K562 (cell line): Measurements from ENCODE around the gene MRPL40. TPM values are rescaled to one million over a fixed set of nuclear protein-coding genes. Genes with fewer than 3 reads are reported as not detected.

Experiments
- BACH1 ChIP-seq: fragments of 200-800 bp; sonication (Bioruptor generic); IDR thresholded peaks from 2 replicates; pipeline ENCODE4 v1.6.1; 2016; ENCODE audit warnings: missing genetic modification characterization, missing compliant biosample characterization
- BMI1 ChIP-seq: fragments of 150-350 bp; IDR thresholded peaks from 2 replicates; pipeline ENCODE4 v1.6.1; 2014; ENCODE audit warnings: low read length
- BRF1 ChIP-seq: IDR thresholded peaks from 3 replicates; pipeline ENCODE4 v1.6.1; 2011; ENCODE audit warnings: borderline replicate concordance, mild to moderate bottlenecking; ENCODE audit not compliant: insufficient read length; ENCODE audit errors: extremely low read depth
- C11orf30 ChIP-seq: fragments of 450-650 bp; IDR thresholded peaks from 2 replicates; pipeline ENCODE4 v1.6.1; 2016; ENCODE audit warnings: low read depth, mild to moderate bottlenecking
- CAMTA2 ChIP-seq: fragments of 250-450 bp; sonication (Bioruptor Pico); conservative IDR thresholded peaks from 2 replicates; pipeline ENCODE4 v1.5.1; 2022
- DDX20 ChIP-seq: fragments of 450-650 bp; IDR thresholded peaks from 2 replicates; pipeline ENCODE4 v1.6.1; 2016; ENCODE audit warnings: missing genetic modification characterization, low read depth, mild to moderate bottlenecking, missing compliant biosample characterization, moderate library complexity
- DNMT1 ChIP-seq: fragments of 450-650 bp; IDR thresholded peaks from 2 replicates; pipeline ENCODE4 v1.6.1; 2016; ENCODE audit warnings: antibody characterized with exemption, mild to moderate bottlenecking
- ELF4 ChIP-seq: fragments of 450-650 bp; formaldehyde crosslinking; IDR thresholded peaks from 2 replicates; pipeline ENCODE4 v1.4.0; 2022; ENCODE audit warnings: missing genetic modification characterization
- ERF ChIP-seq: fragments of 450-650 bp; formaldehyde crosslinking; IDR thresholded peaks from 2 replicates; pipeline ENCODE4 v1.4.0; 2020; ENCODE audit warnings: mild to moderate bottlenecking, mixed read lengths
- ESRRA ChIP-seq: fragments of 450-650 bp; IDR thresholded peaks from 2 replicates; pipeline ENCODE4 v1.6.1; 2014; ENCODE audit warnings: low read depth, mild to moderate bottlenecking, moderate library complexity, borderline replicate concordance
- FOXJ2 ChIP-seq: fragments of 200-800 bp; sonication (Bioruptor generic); IDR thresholded peaks from 2 replicates; pipeline ENCODE4 v1.6.1; 2016; ENCODE audit warnings: missing genetic modification characterization, missing compliant biosample characterization
- FOXO4 ChIP-seq: fragments of 450-650 bp; formaldehyde crosslinking; IDR thresholded peaks from 2 replicates; pipeline ENCODE4 v1.4.0; 2020; ENCODE audit warnings: mild to moderate bottlenecking, moderate library complexity
- HDAC6 ChIP-seq: IDR thresholded peaks from 2 replicates; pipeline ENCODE4 v1.6.1; 2012; ENCODE audit warnings: low read depth, mild to moderate bottlenecking, control low read depth, inconsistent platforms, low read length, moderate library complexity
- KDM4B ChIP-seq, 2 experiments: fragments of 450-650 bp in 1 of 2; sonication (generic) in 1 of 2; IDR thresholded peaks; 2 replicates each; pipeline ENCODE4 v1.6.1; 2016 to 2017; ENCODE audit warnings: borderline replicate concordance in 2 of 2, antibody characterized with exemption in 1 of 2, low read depth in 1 of 2, mild to moderate bottlenecking in 1 of 2
- MBD2 ChIP-seq: sonication (generic); IDR thresholded peaks from 2 replicates; pipeline ENCODE4 v1.6.1; 2016; ENCODE audit warnings: low read depth, borderline replicate concordance
- MYBL2 ChIP-seq, 2 experiments: fragments of 450-650 bp in 1 of 2; sonication (generic) in 1 of 2; formaldehyde crosslinking in 1 of 2; IDR thresholded peaks; 2 replicates each; pipeline versions ENCODE4 v1.6.1 to v1.8.1; 2017 to 2022; ENCODE audit warnings: borderline replicate concordance in 1 of 2, inconsistent platforms in 1 of 2, low read depth in 1 of 2, mild to moderate bottlenecking in 1 of 2, missing genetic modification reagents in 1 of 2, moderate library complexity in 1 of 2
- NELFE ChIP-seq: IDR thresholded peaks from 2 replicates; pipeline ENCODE4 v1.6.1; 2011; ENCODE audit warnings: mild to moderate bottlenecking; ENCODE audit not compliant: insufficient read depth, insufficient read length
- NFE2L1 ChIP-seq: fragments of 450-650 bp; IDR thresholded peaks from 2 replicates; pipeline ENCODE4 v1.6.1; 2016; ENCODE audit warnings: missing genetic modification characterization, low read depth, mild to moderate bottlenecking, missing compliant biosample characterization, moderate library complexity, borderline replicate concordance
- POLR2G ChIP-seq: fragments of 200-400 bp; formaldehyde crosslinking; IDR thresholded peaks from 2 replicates; pipeline ENCODE4 v1.6.1; 2017; ENCODE audit warnings: low read depth, mild to moderate bottlenecking, antibody characterized with exemption, low read length, moderate library complexity
- PRMT5 ChIP-seq: sonication (generic); formaldehyde crosslinking; IDR thresholded peaks from 2 replicates; pipeline ENCODE4 v1.5.0; 2020; ENCODE audit warnings: missing genetic modification reagents
- SMARCA4 ChIP-seq: fragments of 450-650 bp; IDR thresholded peaks from 2 replicates; pipeline ENCODE4 v1.6.1; 2016
- SP1 ChIP-seq: sonication (generic); formaldehyde crosslinking; IDR thresholded peaks from 2 replicates; pipeline ENCODE4 v1.8.1; 2022; ENCODE audit warnings: mild to moderate bottlenecking, missing genetic modification reagents
- SRSF7 ChIP-seq: fragments of 200-400 bp; formaldehyde crosslinking; optimal IDR thresholded peaks from 2 replicates; pipeline ENCODE3; 2017; ENCODE audit warnings: mild to moderate bottlenecking, low read depth, low read length
- U2AF2 ChIP-seq: fragments of 200-400 bp; formaldehyde crosslinking; optimal IDR thresholded peaks from 2 replicates; pipeline ENCODE3; 2017; ENCODE audit warnings: low read depth, mild to moderate bottlenecking, low read length
- ZNF140 ChIP-seq: fragments of 250-450 bp; sonication (Bioruptor Pico); IDR thresholded peaks from 2 replicates; pipeline ENCODE4 v1.8.0; 2021; ENCODE audit warnings: moderate library complexity, mild to moderate bottlenecking, inconsistent platforms
- ZNF384 ChIP-seq: IDR thresholded peaks from 2 replicates; pipeline ENCODE4 v1.6.1; 2012; ENCODE audit warnings: low read depth, low read length, improper control_type of control experiment
- ZNF408 ChIP-seq: fragments of 250-450 bp; sonication (Bioruptor Pico); IDR thresholded peaks from 2 replicates; pipeline ENCODE4 v1.4.0; 2020; ENCODE audit warnings: low read depth, mild to moderate bottlenecking, moderate library complexity
- polyA plus RNA-seq, 8 experiments: library from polyadenylated mRNA; depleted of rRNA in 4 of 8; stranded (reverse) in 5 of 8; unstranded in 3 of 8; fragments of >200 nt; fragmentation: Nextera tagmentation in 2 of 8; fragmentation: Illumina TruSeq in 1 of 8; extraction: Ambion mirVana in 2 of 8; extraction: Trizol in 1 of 8; gene quantifications; 2 replicates each; pipeline versions ENCODE4 v1.2.1 to v1.2.3, GENCODE V29; 2011 to 2014; ENCODE audit warnings: inconsistent platforms in 1 of 8, missing spikeins in 1 of 8
- total RNA-seq, 7 experiments: library from RNA; depleted of rRNA in 6 of 7; stranded (reverse); fragments of >200 nt in 6 of 7; fragmentation: Illumina TruSeq in 2 of 7; extraction: Trizol in 2 of 7; gene quantifications; 2 replicates each; pipeline versions ENCODE4 v1.2.1 to v1.2.3, GENCODE V29; 2011 to 2021; ENCODE audit warnings: low replicate concordance in 1 of 7
- TF ChIP-seq, protein P1 (sequence below): fragments of 450-650 bp; conservative IDR thresholded peaks from 2 replicates; pipeline ENCODE4 v1.6.1; 2016; ENCODE audit warnings: missing genetic modification characterization, low read depth, mild to moderate bottlenecking, missing compliant biosample characterization, moderate library complexity

MRPL40 gene
- total and polyA plus RNA-seq, 9 of the 15 experiments (the other 6 are each of a cell fraction or from before 2014, with no cell fraction given) = 132 to 652 (median 208) TPM

- TF ChIP-seq ZNF384 (no peak), MYBL2 (IDR thresholded peaks at IDR 0.05; ENCODE audit: low read depth) (no peak), MYBL2 (CRISPR knock-in tag; IDR thresholded peaks at IDR 0.05; ENCODE audit: borderline replicate concordance) (no peak), ZNF140 (CRISPR knock-in tag) (no peak), KDM4B (IDR thresholded peaks at IDR 0.05; ENCODE audit: borderline replicate concordance in 2 of 2, low read depth in 1 of 2) (peak in 1 of 2 experiments; percentile 75; a peak in 2 of 4 replicates), DDX20 (tag) (no peak), BACH1 (tag) (no peak), DNMT1 (no peak), MBD2 (peak; percentile 99), CAMTA2 (CRISPR knock-in tag) (peak; percentile 97), ESRRA (peak; percentile 78), FOXJ2 (no peak), HDAC6 (0 out of 2 replicates have a peak, but pooled peaks have one; percentile 56), ZNF408 (no peak), SP1 (no peak), C11orf30 (no peak), POLR2G (peak; percentile 100), ERF (CRISPR knock-in tag) (peak; percentile 97), BMI1 (no peak), NELFE (no peak), NFE2L1 (tag) (no peak), PRMT5 (CRISPR knock-in tag) (no peak), ELF4 (CRISPR knock-in tag) (no peak), SRSF7 (peak; percentile 71), BRF1 (no peak), U2AF2 (no peak), FOXO4 (CRISPR knock-in tag) (peak; percentile 84; the same call in 1 of the 2 replicates), SMARCA4 (no peak)
- TF ChIP-seq, protein P1, sequence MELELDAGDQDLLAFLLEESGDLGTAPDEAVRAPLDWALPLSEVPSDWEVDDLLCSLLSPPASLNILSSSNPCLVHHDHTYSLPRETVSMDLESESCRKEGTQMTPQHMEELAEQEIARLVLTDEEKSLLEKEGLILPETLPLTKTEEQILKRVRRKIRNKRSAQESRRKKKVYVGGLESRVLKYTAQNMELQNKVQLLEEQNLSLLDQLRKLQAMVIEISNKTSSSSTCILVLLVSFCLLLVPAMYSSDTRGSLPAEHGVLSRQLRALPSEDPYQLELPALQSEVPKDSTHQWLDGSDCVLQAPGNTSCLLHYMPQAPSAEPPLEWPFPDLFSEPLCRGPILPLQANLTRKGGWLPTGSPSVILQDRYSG (tag) = peak; percentile 71; the same call in 1 of the 2 replicates
These were observed 15.2 kb downstream of the MRPL40 start, which contains the start of gene C22orf39 (continued) for GRCh38 chr22:19447330-19448075.
